Astrocyte of the spinal cord (primary cell): ENCODE results near the gene DCTN5.
"Not testable (repeated sequence)": the region's sequence is repeated elsewhere in the genome, so short reads cannot be mapped to it uniquely, and the experiment has no call there.

ENCODE experiments used
- DNase-seq: peaks from one replicate; pipeline ENCODE4 v3.0.0; 2011; ENCODE audit warnings: low read depth, low spot score
- H3K4me3 ChIP-seq: 2 replicates; pipeline ENCODE4 v1.5.1; 2011; ENCODE audit warnings: low read depth, mild to moderate bottlenecking, low read length, moderate library complexity
- CTCF ChIP-seq: IDR thresholded peaks from 2 replicates; pipeline ENCODE4 v1.5.1; 2012; ENCODE audit warnings: low read depth, mild to moderate bottlenecking, low read length, inconsistent platforms
- in situ Hi-C: cut with HindIII; loops from 2 replicates; pipeline ENCODE4 v1.10.0; 2017; ENCODE audit warnings: low sequenced_read_pairs

The DCTN5 gene

GRCh38 chr16:23629516-23629915 is 11.8 kb upstream of the DCTN5 start:
- no peak for TF ChIP-seq CTCF
- in situ Hi-C loops = no loop called here
- no peak for DNase-seq

GRCh38 chr16:23631874-23632273 is 9.4 kb upstream of the DCTN5 start:
- H3K4me3 ChIP-seq, in situ Hi-C loops, DNase-seq: not testable (repeated sequence)

More at GRCh38 chr16:23629516-23629915, 11.8 kb upstream of the DCTN5 start:
- H3K4me3 ChIP-seq = no peak overlapping the region

- H3K4me3 ChIP-seq = no peak overlapping the region
- no peak for TF ChIP-seq CTCF
- no peak for DNase-seq
- in situ Hi-C loops = no loop called here
Measured at GRCh38 chr16:23634461-23635036, 6.7 kb upstream of the DCTN5 start.

GRCh38 chr16:23635958-23636357 is 5.3 kb upstream of the DCTN5 start:
- TF ChIP-seq CTCF = no peak
- in situ Hi-C loops = no loop called here
- H3K4me3 ChIP-seq = no peak overlapping the region
- DNase-seq = no peak

GRCh38 chr16:23640615-23640930 is 693 bp upstream of the DCTN5 start:
- DNase-seq = no peak
- peak overlapping the region; percentile 100 for H3K4me3 ChIP-seq
- in situ Hi-C loops = no loop called here
- TF ChIP-seq CTCF = no peak

GRCh38 chr16:23642246-23642774 is 1.0 kb downstream of the DCTN5 start:
- DNase-seq = no peak
- no peak for TF ChIP-seq CTCF
- in situ Hi-C loops = no loop called here
- H3K4me3 ChIP-seq = peak overlapping the region; percentile 100

- TF ChIP-seq CTCF = no peak
- in situ Hi-C loops = no loop called here
- DNase-seq = peak; percentile 15
- no peak overlapping the region for H3K4me3 ChIP-seq
Measured at GRCh38 chr16:23650674-23651416, 9.6 kb downstream of the DCTN5 start.
